Measurements from ENCODE around the gene LRRFIP1. TPM values are rescaled to one million over a fixed set of nuclear protein-coding genes. Genes with fewer than 3 reads are reported as not detected.

Gene LRRFIP1
- total and polyA plus RNA-seq, 4 donors: 79.7 to 194 (median 94.1) TPM

DNA sequence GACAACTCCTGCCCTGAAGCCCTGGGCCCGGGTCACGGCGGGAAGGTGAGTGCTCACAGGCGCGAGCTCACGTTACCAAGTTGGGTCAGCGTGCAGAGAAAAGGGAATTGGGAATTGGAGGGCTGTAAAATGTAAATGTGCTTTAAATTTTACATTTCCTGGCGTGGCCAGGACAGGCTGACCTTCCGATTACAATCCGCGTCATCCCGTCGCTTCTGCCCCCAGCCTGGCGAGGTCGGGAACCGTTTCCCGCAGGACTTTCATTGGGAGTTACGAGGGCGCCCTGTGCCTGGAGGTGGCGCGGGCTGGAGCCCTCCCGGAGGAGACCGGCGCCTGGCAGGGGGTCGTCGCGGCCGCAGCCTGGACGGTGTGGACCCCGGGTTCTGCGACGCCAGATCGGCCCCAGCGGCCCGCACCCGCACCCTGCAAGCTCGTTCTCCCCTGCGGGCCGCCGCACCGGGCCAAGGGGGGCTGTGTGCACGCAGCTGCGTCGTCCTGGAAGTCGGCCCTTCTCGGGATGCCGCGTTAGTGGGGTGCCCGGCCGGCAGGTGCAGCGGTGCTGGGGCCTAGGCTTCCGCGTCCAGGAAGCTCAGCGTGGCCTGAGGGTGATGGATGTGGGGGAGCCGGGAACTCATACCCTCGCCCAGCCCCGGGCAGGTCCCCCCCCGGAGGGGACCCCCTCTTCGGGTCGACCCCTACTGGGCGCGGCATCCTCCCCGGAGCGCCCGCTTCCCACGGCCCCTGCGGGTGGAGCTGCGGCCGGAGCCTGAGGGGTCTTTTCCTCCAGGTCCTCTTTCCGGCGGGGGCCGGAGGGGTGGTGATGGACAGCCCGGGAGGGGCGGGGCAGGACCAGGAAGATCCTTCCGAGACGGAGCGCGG is 63.9 kb downstream of the LRRFIP1 start:
- no peak for DNase-seq

DNA sequence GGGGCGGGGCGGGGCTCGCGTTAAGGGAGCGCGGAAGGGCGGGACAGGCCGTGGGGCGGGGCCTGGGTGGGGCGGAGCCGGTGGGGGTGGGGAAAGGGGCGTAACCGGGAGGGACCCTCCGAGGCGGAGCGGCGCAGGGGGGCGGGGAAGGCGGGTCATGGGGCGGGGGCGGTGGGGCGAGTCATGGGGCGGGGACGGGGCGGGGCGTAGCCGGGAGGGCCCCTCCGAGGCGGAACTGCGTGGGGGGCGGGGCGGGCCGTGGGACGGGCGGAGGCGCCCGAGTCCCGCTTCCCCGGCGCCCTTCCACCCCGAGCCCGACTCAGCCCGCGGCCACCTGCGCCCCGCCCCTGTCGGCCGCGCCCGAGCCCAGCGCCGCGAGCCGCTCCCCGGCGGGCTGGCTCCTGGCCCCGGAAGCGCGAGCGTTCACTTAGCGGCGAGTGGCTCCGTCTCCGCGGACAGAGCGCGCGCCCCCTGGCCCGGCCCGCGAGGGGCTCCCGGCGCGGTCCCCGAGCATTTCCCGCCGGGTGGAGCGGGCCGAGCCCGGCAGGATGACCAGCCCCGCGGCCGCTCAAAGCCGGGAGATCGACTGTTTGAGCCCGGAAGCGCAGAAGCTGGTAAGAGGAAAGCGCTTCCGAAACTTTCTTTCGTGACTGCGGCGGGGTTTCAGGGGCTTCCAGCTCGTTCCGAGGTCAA is 64.7 kb downstream of the LRRFIP1 start:
- 1 to 2% methylated on average over 44 to 90 of the region's 94 CpGs for WGBS, 2 donors
- TF ChIP-seq, protein P1, sequence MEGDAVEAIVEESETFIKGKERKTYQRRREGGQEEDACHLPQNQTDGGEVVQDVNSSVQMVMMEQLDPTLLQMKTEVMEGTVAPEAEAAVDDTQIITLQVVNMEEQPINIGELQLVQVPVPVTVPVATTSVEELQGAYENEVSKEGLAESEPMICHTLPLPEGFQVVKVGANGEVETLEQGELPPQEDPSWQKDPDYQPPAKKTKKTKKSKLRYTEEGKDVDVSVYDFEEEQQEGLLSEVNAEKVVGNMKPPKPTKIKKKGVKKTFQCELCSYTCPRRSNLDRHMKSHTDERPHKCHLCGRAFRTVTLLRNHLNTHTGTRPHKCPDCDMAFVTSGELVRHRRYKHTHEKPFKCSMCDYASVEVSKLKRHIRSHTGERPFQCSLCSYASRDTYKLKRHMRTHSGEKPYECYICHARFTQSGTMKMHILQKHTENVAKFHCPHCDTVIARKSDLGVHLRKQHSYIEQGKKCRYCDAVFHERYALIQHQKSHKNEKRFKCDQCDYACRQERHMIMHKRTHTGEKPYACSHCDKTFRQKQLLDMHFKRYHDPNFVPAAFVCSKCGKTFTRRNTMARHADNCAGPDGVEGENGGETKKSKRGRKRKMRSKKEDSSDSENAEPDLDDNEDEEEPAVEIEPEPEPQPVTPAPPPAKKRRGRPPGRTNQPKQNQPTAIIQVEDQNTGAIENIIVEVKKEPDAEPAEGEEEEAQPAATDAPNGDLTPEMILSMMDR (IDR thresholded peaks at IDR 0.05; ENCODE audit: control extremely low read depth, extremely low read depth): no peak
- H3K4me1 ChIP-seq (ENCODE audit: control insufficient read depth in 5 of 5, insufficient read depth in 5 of 5, low read length in 5 of 5): peaks cover 21 to 43% (median 24%) of the 10 kb centered on the region in 5 donors

More for the DNA sequence above, 63.9 kb downstream of the LRRFIP1 start:
- Histone ChIP-seq H3K27me3 (ENCODE audit: control insufficient read depth in 3 of 3, insufficient read depth in 3 of 3, low read length in 2 of 3) (no peaks in the 10 kb centered on the region), H3K36me3 (ENCODE audit: control insufficient read depth in 4 of 4, insufficient read depth in 4 of 4, low read length in 4 of 4) (no peaks in the 10 kb centered on the region), H3K9me3 (ENCODE audit: control insufficient read depth in 4 of 4, insufficient read depth in 3 of 4, low read length in 3 of 4) (no peaks in the 10 kb centered on the region), H3K27ac (ENCODE audit: low read depth in 1 of 2, low read length in 1 of 2) (peak overlapping the region; percentile 78 to 95), H3K4me1 (ENCODE audit: control insufficient read depth in 5 of 5, insufficient read depth in 5 of 5, low read length in 5 of 5) (peaks cover 13 to 37% (median 27%) of the 10 kb centered on the region in 5 donors), H3K4me3 (peak overlapping the region; percentile 46), H3K9ac (ENCODE audit: insufficient read depth in 1 of 2, low read length in 2 of 2) (peak overlapping the region; percentile 23 to 27)
- ATAC-seq (ENCODE audit: insufficient read depth, low FRiP score): no peak
- TF ChIP-seq, protein P1 (IDR thresholded peaks at IDR 0.05; ENCODE audit: control extremely low read depth, extremely low read depth): no peak
- 5 to 12% methylated on average over 51 to 78 of the region's 78 CpGs for WGBS, 2 donors

DNA sequence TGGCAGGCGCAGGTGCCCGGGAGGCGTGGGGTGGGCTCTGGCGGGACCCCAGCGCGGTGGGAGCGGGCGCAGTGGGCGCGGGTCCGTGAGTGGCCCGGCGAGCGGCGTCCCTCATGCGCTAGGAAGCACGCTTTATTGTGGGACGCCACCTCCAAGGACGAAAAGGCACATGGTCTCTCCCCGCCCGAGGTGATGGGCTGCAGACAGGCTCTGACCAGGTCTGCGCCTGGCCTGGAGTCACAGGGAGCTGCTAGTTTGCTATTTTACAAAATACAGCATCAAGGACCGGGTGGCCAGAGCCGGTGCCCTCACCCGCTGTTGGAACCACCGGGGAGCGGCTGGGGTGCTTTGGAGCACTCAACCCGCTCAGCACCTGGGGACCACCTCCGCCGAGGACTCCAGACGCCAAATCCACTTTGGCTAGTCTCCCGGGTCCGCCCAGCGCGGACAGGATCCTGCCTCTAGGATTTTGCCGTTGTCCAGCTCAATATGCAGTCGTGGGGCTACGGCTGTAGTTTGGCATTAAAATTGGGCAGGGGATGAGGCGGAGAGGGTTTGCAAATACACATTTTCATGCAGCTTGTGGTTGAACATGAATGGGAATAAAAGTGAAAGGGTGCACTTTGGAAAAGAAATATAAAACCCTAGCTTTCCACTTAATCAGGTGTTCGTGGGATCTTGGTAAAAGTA is 65.4 kb downstream of the LRRFIP1 start:
- 1% methylated on average over 40 of the region's 40 CpGs for WGBS, 2 donors
- Histone ChIP-seq H3K27ac (ENCODE audit: low read depth in 1 of 2, low read length in 1 of 2) (peak overlapping the region; percentile 99 to 100), H3K9me3 (ENCODE audit: control insufficient read depth in 4 of 4, insufficient read depth in 3 of 4, low read length in 3 of 4) (no peaks in the 10 kb centered on the region), H3K9ac (ENCODE audit: insufficient read depth in 1 of 2, low read length in 2 of 2) (peak overlapping the region; percentile 72 to 73), H3K36me3 (ENCODE audit: control insufficient read depth in 4 of 4, insufficient read depth in 4 of 4, low read length in 4 of 4) (no peaks in the 10 kb centered on the region), H3K4me1 (ENCODE audit: control insufficient read depth in 5 of 5, insufficient read depth in 5 of 5, low read length in 5 of 5) (peaks cover 21 to 47% (median 24%) of the 10 kb centered on the region in 5 donors), H3K27me3 (ENCODE audit: control insufficient read depth in 3 of 3, insufficient read depth in 3 of 3, low read length in 2 of 3) (no peaks in the 10 kb centered on the region), H3K4me3 (peak overlapping the region; percentile 92)
- DNase-seq (no peak), ATAC-seq (ENCODE audit: insufficient read depth, low FRiP score) (no peak)
- TF ChIP-seq, protein P1 (IDR thresholded peaks at IDR 0.05; ENCODE audit: control extremely low read depth, extremely low read depth): no peak

More for the DNA sequence above, 64.7 kb downstream of the LRRFIP1 start:
- ATAC-seq (ENCODE audit: insufficient read depth, low FRiP score): peak; percentile 85
- Histone ChIP-seq H3K9me3 (ENCODE audit: control insufficient read depth in 4 of 4, insufficient read depth in 3 of 4, low read length in 3 of 4) (no peaks in the 10 kb centered on the region), H3K36me3 (ENCODE audit: control insufficient read depth in 4 of 4, insufficient read depth in 4 of 4, low read length in 4 of 4) (no peaks in the 10 kb centered on the region), H3K4me3 (peak overlapping the region; percentile 92), H3K27ac (ENCODE audit: low read depth in 1 of 2, low read length in 1 of 2) (peak overlapping the region; percentile 99 to 100), H3K9ac (ENCODE audit: insufficient read depth in 1 of 2, low read length in 2 of 2) (peak overlapping the region in 1 of 2 donors; percentile 72), H3K27me3 (ENCODE audit: control insufficient read depth in 3 of 3, insufficient read depth in 3 of 3, low read length in 2 of 3) (no peaks in the 10 kb centered on the region)
- peak; percentile 91 to 96 (median 93) for DNase-seq
